HL-60 (cell line): ENCODE results near the gene GABARAPL2.

ENCODE experiments used
- CTCF ChIP-seq: IDR thresholded peaks from one replicate; pipeline ENCODE4 v1.5.1; 2011; ENCODE audit warnings: low read length, control low read depth, inconsistent platforms; ENCODE audit not compliant: insufficient read depth
- POLR2AphosphoS5 ChIP-seq: IDR thresholded peaks from 2 replicates; pipeline ENCODE4 v1.6.1; 2012; ENCODE audit warnings: low read depth

- TF ChIP-seq CTCF = no peak
- no peak for TF ChIP-seq POLR2AphosphoS5
Observed at GRCh38 chr16:75575958-75576357, 9.8 kb downstream of the GABARAPL2 start.
